Left ventricle myocardium inferior (tissue), 1 donor: ENCODE data around the gene PSAT1. TPM values are rescaled to one million over a fixed set of nuclear protein-coding genes. Genes with fewer than 3 reads are reported as not detected.

Experiments
- DNase-seq: peaks from one replicate; pipeline ENCODE4 v3.0.0-alpha.2; 2020
- H3K27ac ChIP-seq: fragments of 200-600 bp; replicated peaks from 2 replicates; pipeline ENCODE4 v1.8.0; 2021
- H3K27me3 ChIP-seq: fragments of 200-600 bp; 2 replicates; pipeline ENCODE4 v1.8.0; 2021; ENCODE audit warnings: low read depth
- H3K36me3 ChIP-seq: fragments of 200-600 bp; 2 replicates; pipeline ENCODE4 v1.8.0; 2021
- H3K4me1 ChIP-seq: fragments of 200-600 bp; 2 replicates; pipeline ENCODE4 v1.8.0; 2021
- H3K4me3 ChIP-seq: fragments of 200-600 bp; 2 replicates; pipeline ENCODE4 v1.8.0; 2021; ENCODE audit warnings: mild to moderate bottlenecking, moderate library complexity
- H3K9me3 ChIP-seq: fragments of 200-600 bp; replicated peaks from 2 replicates; pipeline ENCODE4 v1.8.0; 2021
- CTCF ChIP-seq: fragments of 200-600 bp; IDR thresholded peaks from 2 replicates; pipeline ENCODE4 v1.8.0; 2021; ENCODE audit warnings: antibody characterized with exemption, mild to moderate bottlenecking, borderline replicate concordance
- intact Hi-C: fragments of 100-400 bp; cut with micrococcal nuclease; formaldehyde crosslinking; loops from one replicate; pipeline ENCODE4 v1.11.0; 2022
- total RNA-seq: library from RNA; stranded (reverse); fragmentation: NEBNext Ultra II Directional; extraction: Animal tissue kit (Norgen Biotek cat#: 25700); gene quantifications from one replicate; pipeline ENCODE4 v1.2.1, GENCODE V29; 2021
- donor health status: DM: no; HTN: yes; CAD: no; lungs with severe emphysema.

The PSAT1 gene
- total RNA-seq, 1 donor from 2014 or later, result 0.77 TPM

GRCh38 chr9:78292716-78293497, 4.0 kb upstream of the PSAT1 start:
- Histone ChIP-seq H3K9me3 (no peaks in the 10 kb centered on the region), H3K36me3 (no peaks in the 10 kb centered on the region), H3K27me3 (peaks cover 43% of the 10 kb centered on the region), H3K27ac (no peak overlapping the region), H3K4me3 (no peak overlapping the region), H3K4me1 (peaks cover 21% of the 10 kb centered on the region)
- DNase-seq, result no peak
- intact Hi-C loops, result no loop called here
- TF ChIP-seq CTCF, result no peak

DNA sequence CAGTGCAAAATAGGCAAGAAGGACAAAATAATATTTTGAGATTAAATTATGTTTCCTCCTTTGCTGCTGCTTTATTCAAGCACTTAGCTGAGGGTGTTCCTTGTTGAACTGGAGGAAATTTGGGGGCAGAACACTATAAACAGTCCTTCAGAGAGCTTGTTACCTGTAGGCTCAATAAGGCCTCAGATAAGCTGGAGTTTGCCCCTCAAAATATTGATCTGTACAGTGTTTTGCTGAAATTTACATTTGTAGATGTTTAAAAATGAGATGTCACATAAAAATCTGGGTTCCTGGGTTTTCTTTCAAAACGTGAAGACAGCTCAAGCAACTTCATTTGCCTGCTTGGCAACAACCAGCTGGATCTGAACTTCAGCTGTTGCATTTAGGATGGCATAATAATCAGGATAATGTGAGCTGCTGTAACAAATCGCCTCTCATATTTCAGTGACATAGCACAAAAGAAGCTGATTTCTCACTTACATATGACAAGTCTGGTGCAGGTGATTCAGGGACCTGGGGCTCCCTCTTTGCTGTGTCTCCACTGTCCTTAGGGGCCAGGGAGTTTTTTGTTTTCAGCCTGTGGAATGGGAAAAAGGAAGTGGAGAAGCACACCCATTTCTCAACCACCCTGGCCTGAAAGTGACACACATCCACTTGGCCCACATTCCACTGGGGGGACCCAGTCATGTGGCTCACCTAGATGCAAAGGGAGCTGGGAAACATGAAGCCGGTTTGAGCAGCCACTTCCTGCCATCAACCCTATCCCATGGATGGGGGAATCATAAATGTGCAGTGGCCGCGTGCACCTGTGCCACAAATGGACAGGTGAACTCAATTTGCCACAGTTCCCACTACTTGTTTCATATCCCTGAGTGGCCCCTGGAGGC, 2.4 kb upstream of the PSAT1 start:
- Histone ChIP-seq H3K4me3 (no peak overlapping the region), H3K36me3 (no peaks in the 10 kb centered on the region), H3K4me1 (peaks cover 27% of the 10 kb centered on the region), H3K27ac (no peak overlapping the region), H3K9me3 (no peaks in the 10 kb centered on the region), H3K27me3 (peaks cover 54% of the 10 kb centered on the region)
- no peak for DNase-seq
- no peak for TF ChIP-seq CTCF
- intact Hi-C loops, result no loop called here

DNA sequence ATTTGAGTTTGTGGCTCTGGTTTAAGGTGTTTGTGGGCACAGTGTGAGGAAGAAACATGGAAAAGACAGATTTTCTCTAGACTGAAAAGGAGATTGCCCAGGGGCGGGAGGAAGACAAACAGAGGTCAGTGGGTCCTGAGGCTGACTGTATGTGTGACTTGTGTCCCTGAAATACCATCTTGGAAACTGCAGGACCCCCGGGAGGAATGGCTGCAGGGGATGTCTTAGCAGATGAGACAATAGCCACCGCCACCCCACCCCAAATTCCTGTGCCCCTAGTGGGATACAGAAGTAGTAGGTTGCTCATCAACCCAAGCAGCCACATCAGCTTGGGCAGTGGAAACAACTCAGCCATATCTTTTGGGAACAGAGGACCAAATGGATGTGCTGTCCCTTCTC, 1.7 kb upstream of the PSAT1 start:
- DNase-seq, result no peak
- no peak overlapping the region for H3K27ac ChIP-seq
- TF ChIP-seq CTCF, result no peak

DNA sequence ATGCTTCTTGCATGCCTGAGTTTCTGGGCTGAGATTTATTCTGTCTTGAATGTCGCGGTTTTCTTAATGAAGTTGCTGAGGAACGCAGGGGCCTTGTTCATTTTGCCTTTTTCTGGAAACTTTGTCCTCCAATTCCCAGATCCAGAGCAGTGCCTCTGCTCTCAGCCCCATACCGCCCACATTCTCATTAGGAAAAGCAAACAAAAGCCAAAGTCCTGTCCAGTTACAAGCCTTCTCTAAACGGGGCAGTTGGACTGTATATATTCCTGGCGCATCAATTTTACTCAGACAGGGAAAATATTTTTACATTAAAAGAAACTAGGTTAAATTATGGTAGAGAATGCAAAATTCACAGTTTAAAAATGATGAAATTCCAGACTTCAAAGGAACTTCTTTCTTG, 1.2 kb upstream of the PSAT1 start:
- peaks cover 27% of the 10 kb centered on the region for H3K4me1 ChIP-seq
- no peak for TF ChIP-seq CTCF
- H3K27ac ChIP-seq, result peak overlapping the region; percentile 46
- peak overlapping the region; percentile 69 for H3K4me3 ChIP-seq
- H3K27me3 ChIP-seq, result peaks cover 66% of the 10 kb centered on the region
- H3K36me3 ChIP-seq, result no peaks in the 10 kb centered on the region
- DNase-seq, result no peak
- no peaks in the 10 kb centered on the region for H3K9me3 ChIP-seq
- intact Hi-C loops, result no loop called here

More for the DNA sequence above, 1.7 kb upstream of the PSAT1 start:
- H3K36me3 ChIP-seq, result no peaks in the 10 kb centered on the region
- peaks cover 27% of the 10 kb centered on the region for H3K4me1 ChIP-seq
- no peak overlapping the region for H3K4me3 ChIP-seq
- intact Hi-C loops, result no loop called here
- H3K27me3 ChIP-seq, result peaks cover 61% of the 10 kb centered on the region
- no peaks in the 10 kb centered on the region for H3K9me3 ChIP-seq

DNA sequence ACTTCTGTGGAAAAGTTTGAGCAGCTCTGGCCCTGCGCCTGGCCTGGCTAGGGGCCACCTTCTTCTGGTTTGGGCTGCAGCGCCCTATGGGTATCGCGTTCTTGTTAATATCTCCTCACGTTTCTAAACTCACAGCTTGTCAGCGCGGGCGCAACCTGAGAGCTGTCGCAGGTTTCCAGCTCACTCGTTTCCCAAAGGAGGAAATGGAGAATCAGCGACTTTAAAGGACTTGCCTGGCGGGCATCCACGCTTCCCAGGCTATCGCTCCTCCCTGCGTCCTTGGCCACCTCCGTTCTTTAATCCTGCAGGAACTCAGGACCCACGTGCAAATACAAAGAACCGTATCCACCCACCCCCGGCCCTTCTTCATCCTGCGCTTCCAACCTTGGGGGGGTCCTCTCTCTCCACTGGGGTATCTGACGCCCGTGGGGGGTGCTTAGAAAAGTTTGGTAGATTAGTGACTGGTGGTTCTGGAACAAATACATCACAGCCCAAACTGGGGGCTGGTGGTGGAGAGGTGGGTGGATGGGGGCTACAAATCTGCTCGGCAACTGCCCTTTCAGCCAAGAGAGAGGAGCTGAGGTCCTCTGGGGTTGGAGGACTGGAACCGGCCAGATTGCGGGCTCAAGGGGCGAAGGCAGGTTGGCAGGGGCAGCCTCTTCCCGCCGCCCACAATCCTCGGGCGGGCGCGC, 578 bp upstream of the PSAT1 start:
- Histone ChIP-seq H3K27ac (peak overlapping the region; percentile 46), H3K36me3 (no peaks in the 10 kb centered on the region), H3K4me1 (peaks cover 27% of the 10 kb centered on the region), H3K4me3 (peak overlapping the region; percentile 69), H3K27me3 (peaks cover 73% of the 10 kb centered on the region), H3K9me3 (no peaks in the 10 kb centered on the region)
- intact Hi-C loops, result no loop called here
- peak; percentile 37 for DNase-seq
- TF ChIP-seq CTCF, result no peak
